Cardiac muscle cell (in vitro differentiated cells and primary cell): ENCODE measurements around the gene CPNE2. TPM values are rescaled to one million over a fixed set of nuclear protein-coding genes. Genes with fewer than 3 reads are reported as not detected.

Experiments
- DNase-seq, 2 donors: peaks; one replicate each; pipeline versions ENCODE4 v3.0.0 to v3.0.0-alpha.2; 2010 to 2017; ENCODE audit warnings: low read depth in 1 of 2, low spot score in 1 of 2
- H3K27ac ChIP-seq: fragments of 200-600 bp; sonication (generic); 2 replicates; pipeline ENCODE4 v1.5.1; 2016
- H3K27me3 ChIP-seq: fragments of 200-600 bp; sonication (generic); 2 replicates; pipeline ENCODE4 v1.6.0; 2016; ENCODE audit warnings: control low read depth
- H3K36me3 ChIP-seq: fragments of 200-600 bp; sonication (generic); 2 replicates; pipeline ENCODE4 v1.5.1; 2016; ENCODE audit warnings: control low read depth
- H3K4me1 ChIP-seq: fragments of 200-600 bp; sonication (generic); 2 replicates; pipeline ENCODE4 v1.8.1; 2017; ENCODE audit warnings: low read depth, mild to moderate bottlenecking, mixed run types
- H3K4me3 ChIP-seq: fragments of 200-600 bp; sonication (generic); 2 replicates; pipeline ENCODE4 v1.5.1; 2016; ENCODE audit warnings: mild to moderate bottlenecking
- H3K9me3 ChIP-seq: fragments of 200-600 bp; sonication (generic); 2 replicates; pipeline ENCODE4 v1.5.1; 2017; ENCODE audit warnings: low read depth, mild to moderate bottlenecking, control low read depth
- CTCF ChIP-seq: IDR thresholded peaks from 2 replicates; pipeline ENCODE4 v1.5.1; 2012; ENCODE audit warnings: low read depth, mild to moderate bottlenecking, low read length
- polyA plus RNA-seq: library from polyadenylated mRNA; unstranded; fragments of >200 nt; fragmentation: Nextera tagmentation; extraction: Ambion mirVana; gene quantifications from 2 replicates; pipeline ENCODE4 v1.2.1, GENCODE V29; 2016
- total RNA-seq: library from RNA; depleted of rRNA; stranded (reverse); fragments of >200 nt; gene quantifications from 2 replicates; pipeline ENCODE4 v1.2.3, GENCODE V29; 2016

CPNE2 gene
- total and polyA plus RNA-seq, 2 experiments from 2014 or later: 25.5 to 43.0 TPM

- H3K9me3 ChIP-seq: no peaks in the 10 kb centered on the region
- no peak for DNase-seq
- H3K36me3 ChIP-seq: no peaks in the 10 kb centered on the region
- no peak overlapping the region for H3K4me3 ChIP-seq
- no peaks in the 10 kb centered on the region for H3K27me3 ChIP-seq
- H3K4me1 ChIP-seq: no peaks in the 10 kb centered on the region
- TF ChIP-seq CTCF: no peak
- no peak overlapping the region for H3K27ac ChIP-seq
These were observed 8.8 kb upstream of the CPNE2 start for GRCh38 chr16:57083485-57084126.

GRCh38 chr16:57084257-57084770 is 8.1 kb upstream of the CPNE2 start:
- peak; percentile 99 for TF ChIP-seq CTCF
- Histone ChIP-seq H3K27me3 (no peaks in the 10 kb centered on the region), H3K4me1 (no peaks in the 10 kb centered on the region), H3K9me3 (no peaks in the 10 kb centered on the region), H3K4me3 (no peak overlapping the region), H3K36me3 (no peaks in the 10 kb centered on the region), H3K27ac (no peak overlapping the region)
- peak; percentile 79 to 80 for DNase-seq

DNA sequence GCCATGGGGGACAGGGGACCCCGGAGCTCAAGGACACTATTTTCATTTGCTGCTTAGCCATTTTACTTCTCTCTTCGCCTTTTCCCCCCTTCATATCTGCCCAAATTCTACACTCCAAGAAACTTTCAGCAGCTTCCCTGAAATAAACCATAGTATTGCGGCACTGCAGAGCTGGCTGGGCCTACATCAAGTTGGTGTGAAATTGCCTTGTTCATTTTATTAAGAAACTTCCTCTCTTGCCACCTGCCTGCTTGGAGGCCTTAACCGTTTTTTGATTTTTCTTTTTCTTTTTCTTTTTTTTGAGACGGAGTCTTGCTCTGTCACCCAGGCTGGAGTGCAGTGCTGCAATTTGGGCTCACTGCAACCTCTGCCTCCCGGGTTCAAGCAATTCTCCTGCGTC is 7.4 kb upstream of the CPNE2 start:
- Histone ChIP-seq H3K27ac (no peak overlapping the region), H3K4me3 (no peak overlapping the region), H3K27me3 (no peaks in the 10 kb centered on the region), H3K4me1 (no peaks in the 10 kb centered on the region), H3K9me3 (no peaks in the 10 kb centered on the region), H3K36me3 (no peaks in the 10 kb centered on the region)
- TF ChIP-seq CTCF: no peak
- DNase-seq: no peak

DNA sequence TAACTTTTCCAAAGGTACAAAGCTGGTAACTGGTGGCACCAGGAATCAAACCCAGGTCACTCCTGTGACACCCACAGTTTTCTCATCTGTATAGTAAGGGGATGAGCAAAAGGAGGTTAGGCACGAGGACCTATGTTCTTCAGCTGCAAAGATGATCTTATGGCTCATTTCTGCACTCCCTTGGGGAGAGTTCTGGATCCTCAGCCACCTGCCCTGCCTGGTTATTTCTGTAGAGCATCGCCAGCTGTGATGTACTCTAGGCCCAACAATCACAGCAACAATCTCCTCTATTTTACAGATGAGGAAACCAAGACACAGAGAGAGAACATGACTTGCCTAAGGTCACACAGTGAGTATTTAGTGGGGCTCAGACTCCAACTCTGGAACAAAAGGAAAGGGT is 5.4 kb upstream of the CPNE2 start:
- Histone ChIP-seq H3K4me1 (peaks cover 4% of the 10 kb centered on the region), H3K27ac (no peak overlapping the region), H3K27me3 (no peaks in the 10 kb centered on the region), H3K4me3 (no peak overlapping the region), H3K36me3 (no peaks in the 10 kb centered on the region), H3K9me3 (no peaks in the 10 kb centered on the region)
- no peak for TF ChIP-seq CTCF
- no peak for DNase-seq

DNA sequence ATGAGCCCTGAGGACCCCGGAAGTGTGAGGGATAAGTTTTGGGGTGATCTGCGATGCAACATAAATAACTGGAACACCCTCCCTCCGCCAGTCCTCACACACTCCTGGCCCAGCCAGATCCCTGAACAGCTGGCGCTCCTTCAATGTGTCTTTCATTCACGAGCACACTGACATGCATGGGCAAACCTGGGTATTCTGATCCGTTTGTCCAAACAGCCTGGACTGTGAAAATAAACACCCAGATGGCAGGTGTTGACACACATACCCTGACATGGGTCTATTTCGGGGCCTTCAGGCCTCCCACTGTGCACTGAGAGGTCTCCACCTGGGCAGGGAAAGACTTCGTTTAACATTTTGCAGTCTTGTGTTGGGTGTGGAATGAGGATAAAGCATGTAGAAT is 3.0 kb upstream of the CPNE2 start:
- no peak for TF ChIP-seq CTCF
- Histone ChIP-seq H3K36me3 (no peaks in the 10 kb centered on the region), H3K27me3 (no peaks in the 10 kb centered on the region), H3K9me3 (no peaks in the 10 kb centered on the region), H3K4me3 (no peak overlapping the region), H3K4me1 (peaks cover 8% of the 10 kb centered on the region), H3K27ac (no peak overlapping the region)
- no peak for DNase-seq
